K562 (cell line): ENCODE data around the gene PPFIA1. TPM values are rescaled to one million over a fixed set of nuclear protein-coding genes. Genes with fewer than 3 reads are reported as not detected.

Experiments used
- ATAC-seq: fragments of 200-7000 bp; cut with Tn5 transposase; 3 replicates; pipeline ENCODE4 v1.9.1; 2020; ENCODE audit warnings: moderate library complexity
- BruUV-seq: library from RNA; stranded (reverse); fragments of 400-500 nt; replicated peaks from 2 replicates; lab custom pipeline; 2021; lab: Mats Ljungman, UMichigan
- CTCF ChIA-PET: fragments of 300-600 bp; formaldehyde crosslinking; extraction: SDS; loops from one replicate; lab custom pipeline; 2021; ENCODE audit warnings: low intra/inter-chr PET ratio; lab: Yijun Ruan, JAX
- POLR2A ChIA-PET: fragments of 300-600, 350-650 bp; sonication (Branson Sonifier 250); formaldehyde crosslinking; extraction: SDS; loops from one replicate; lab custom pipeline; 2021; ENCODE audit warnings: antibody characterized with exemption, inconsistent platforms; lab: Yijun Ruan, JAX
- DNase-seq, 4 experiments: peaks; one replicate each; pipeline versions ENCODE4 v3.0.0 to v3.0.0-alpha.2; 2011 to 2018; ENCODE audit warnings: low spot score in 3 of 4, mixed read lengths in 3 of 4; ENCODE audit errors: extremely low read depth in 1 of 4
- FAIRE-seq: peaks from 2 replicates; lab custom pipeline; 2011; peaks lifted over from hg19 to GRCh38; lab: Jason Lieb, UNC
- H2AFZ ChIP-seq: 2 replicates; pipeline ENCODE4 v1.6.0; 2011; ENCODE audit warnings: low read depth, low read length, control low read depth, inconsistent platforms
- H3K27ac ChIP-seq: fragments of 200-600 bp; 3 replicates; pipeline ENCODE4 v1.8.0; 2011; ENCODE audit warnings: low read depth, mild to moderate bottlenecking, control low read depth, inconsistent platforms, low read length, moderate library complexity, mixed read lengths; ENCODE audit errors: extremely low read depth
- H3K27me3 ChIP-seq, 2 experiments: fragments of 300-600 bp in 1 of 2; 2 replicates in 1 of 2; 3 replicates in 1 of 2; pipeline versions ENCODE4 v1.6.0 to v1.8.0; 2011; ENCODE audit warnings: inconsistent platforms in 2 of 2, low read length in 2 of 2, mild to moderate bottlenecking in 1 of 2, mixed read lengths in 1 of 2, moderate library complexity in 1 of 2; ENCODE audit not compliant: control insufficient read depth in 2 of 2, insufficient read depth in 2 of 2
- H3K36me3 ChIP-seq: fragments of 300-600 bp; 3 replicates; pipeline ENCODE4 v1.8.0; 2011; ENCODE audit warnings: mild to moderate bottlenecking, low read length, inconsistent platforms; ENCODE audit not compliant: control insufficient read depth, insufficient read depth
- H3K4me1 ChIP-seq, 2 experiments: fragments of 200-600 bp in 1 of 2; replicated peaks in 1 of 2; 2 replicates in 1 of 2; 3 replicates in 1 of 2; pipeline versions ENCODE4 v1.5.1 to v1.8.0; 2011; ENCODE audit warnings: inconsistent platforms in 2 of 2, low read length in 2 of 2, mild to moderate bottlenecking in 1 of 2, mixed read lengths in 1 of 2, moderate library complexity in 1 of 2; ENCODE audit not compliant: control insufficient read depth in 2 of 2, insufficient read depth in 2 of 2
- H3K4me2 ChIP-seq: 2 replicates; pipeline ENCODE4 v1.6.1; 2011; ENCODE audit warnings: low read length, control low read depth, inconsistent platforms, mixed read lengths; ENCODE audit not compliant: insufficient read depth
- H3K4me3 ChIP-seq: fragments of 200-600 bp; sonication (generic), shearing (Covaris generic); 2 replicates; pipeline ENCODE4 v1.5.1; 2016; ENCODE audit warnings: control low read depth, inconsistent platforms
- H3K79me2 ChIP-seq: fragments of 200-600 bp; 3 replicates; pipeline ENCODE4 v1.8.0; 2011; ENCODE audit warnings: low read length, inconsistent platforms; ENCODE audit not compliant: control insufficient read depth, insufficient read depth
- H3K9ac ChIP-seq, 2 experiments: 2 replicates each; pipeline versions ENCODE4 v1.6.0 to v1.6.1; 2011; ENCODE audit warnings: low read depth in 2 of 2, low read length in 2 of 2, control low read depth in 1 of 2, inconsistent platforms in 1 of 2, mild to moderate bottlenecking in 1 of 2, mixed read lengths in 1 of 2; ENCODE audit not compliant: insufficient read depth in 1 of 2
- H3K9me1 ChIP-seq: one replicate; pipeline ENCODE4 v1.6.0; 2011; ENCODE audit warnings: inconsistent platforms, mild to moderate bottlenecking, low read length, moderate library complexity; ENCODE audit not compliant: control insufficient read depth, insufficient read depth
- H3K9me3 ChIP-seq: replicated peaks from 2 replicates; pipeline ENCODE4 v1.5.1; 2011; ENCODE audit warnings: low read depth, low read length, inconsistent platforms; ENCODE audit not compliant: control insufficient read depth, insufficient read depth
- H4K20me1 ChIP-seq: replicated peaks from 2 replicates; pipeline ENCODE4 v1.6.1; 2011; ENCODE audit warnings: low read length, inconsistent platforms, mixed read lengths; ENCODE audit not compliant: control insufficient read depth, insufficient read depth
- CHD4 ChIP-seq: fragments of 200-600 bp; sonication (generic); IDR thresholded peaks from 3 replicates; pipeline ENCODE4 v1.6.1; 2012; ENCODE audit warnings: low read depth, mild to moderate bottlenecking, mixed read lengths, low read length, inconsistent platforms; ENCODE audit not compliant: insufficient read depth, insufficient replicate concordance, poor library complexity, severe bottlenecking
- THAP7 ChIP-seq: fragments of 250-450 bp; sonication (Bioruptor Pico); IDR thresholded peaks from 2 replicates; pipeline ENCODE4 v1.5.0; 2021
- WHSC1 ChIP-seq: IDR thresholded peaks from one replicate; pipeline ENCODE4 v1.6.1; 2012; ENCODE audit warnings: low read length, control low read depth, inconsistent platforms
- ZNF76 ChIP-seq: fragments of 250-450 bp; sonication (Bioruptor Pico); IDR thresholded peaks from 2 replicates; pipeline ENCODE4 v1.4.0; 2020; ENCODE audit warnings: mild to moderate bottlenecking, moderate library complexity, borderline replicate concordance
- WGBS: fragments of 100-300 bp; shearing (Covaris generic); methylation state at CpG from one replicate; pipeline ENCODE4 v1.1.6; 2016; ENCODE audit warnings: low coverage, mixed read lengths; ENCODE audit not compliant: insufficient coverage; ENCODE audit errors: missing lambda C conversion rate; 5-methylcytosine and 5-hydroxymethylcytosine counted together
- in situ Hi-C: fragments of 300-500 bp; cut with MboI; formaldehyde crosslinking; loops from 4 replicates; pipeline ENCODE4 v1.15.0; 2018; ENCODE audit warnings: inconsistent platforms, mixed read lengths
- intact Hi-C: fragments of 100-400 bp; cut with micrococcal nuclease; formaldehyde crosslinking; loops from 2 replicates; pipeline ENCODE4 v1.14.2; 2022
- polyA plus RNA-seq, 8 experiments: library from polyadenylated mRNA; depleted of rRNA in 4 of 8; stranded (reverse) in 5 of 8; unstranded in 3 of 8; fragments of >200 nt; fragmentation: Nextera tagmentation in 2 of 8; fragmentation: Illumina TruSeq in 1 of 8; extraction: Ambion mirVana in 2 of 8; extraction: Trizol in 1 of 8; gene quantifications; 2 replicates each; pipeline versions ENCODE4 v1.2.1 to v1.2.3, GENCODE V29; 2011 to 2014; ENCODE audit warnings: inconsistent platforms in 1 of 8, missing spikeins in 1 of 8
- total RNA-seq, 7 experiments: library from RNA; depleted of rRNA in 6 of 7; stranded (reverse); fragments of >200 nt in 6 of 7; fragmentation: Illumina TruSeq in 2 of 7; extraction: Trizol in 2 of 7; gene quantifications; 2 replicates each; pipeline versions ENCODE4 v1.2.1 to v1.2.3, GENCODE V29; 2011 to 2021; ENCODE audit warnings: low replicate concordance in 1 of 7

Gene PPFIA1
- total and polyA plus RNA-seq, 9 of the 15 experiments (the other 6 are each of a cell fraction or from before 2014, with no cell fraction given) = 9.9 to 41.5 (median 28.5) TPM

GRCh38 chr11:70365544-70365927 is 95.0 kb downstream of the PPFIA1 start:
- no peak overlapping the region for H3K4me3 ChIP-seq
- TF ChIP-seq ZNF76 = no peak
- no peak for TF ChIP-seq WHSC1
- no peak for TF ChIP-seq CHD4
- in situ Hi-C loops (no loop called here), intact Hi-C loops (no loop called here)
- H3K79me2 ChIP-seq = no peaks in the 10 kb centered on the region
- H3K27me3 ChIP-seq = no peaks in the 10 kb centered on the region
- H3K9ac ChIP-seq = no peak overlapping the region
- H3K9me3 ChIP-seq = peaks cover 2% of the 10 kb centered on the region; the same call in 1 of the 2 replicates
- BruUV-seq = no TSS peak
- no peak overlapping the region for H2AFZ ChIP-seq
- H3K4me1 ChIP-seq = no peaks in the 10 kb centered on the region
- ATAC-seq = no peak
- no peak for DNase-seq
- WGBS = 100% methylated on average over 3 of the region's 3 CpGs
- ChIA-PET POLR2A (no interaction called here), CTCF (no interaction called here)
- FAIRE-seq = no peak
- H3K4me2 ChIP-seq = no peak overlapping the region
- H4K20me1 ChIP-seq = no peaks in the 10 kb centered on the region
- no peak overlapping the region for H3K27ac ChIP-seq
- H3K9me1 ChIP-seq = no peaks in the 10 kb centered on the region
- H3K36me3 ChIP-seq = peaks cover 56% of the 10 kb centered on the region

GRCh38 chr11:70367071-70367470 is 96.6 kb downstream of the PPFIA1 start:
- intact Hi-C loops (no loop called here), in situ Hi-C loops (no loop called here)
- H2AFZ ChIP-seq = no peak overlapping the region
- no peak for TF ChIP-seq THAP7 (CRISPR knock-in tag)
- FAIRE-seq (no peak), ATAC-seq (no peak), DNase-seq (no peak)
- H4K20me1 ChIP-seq = no peaks in the 10 kb centered on the region
- H3K9ac ChIP-seq = no peak overlapping the region
- BruUV-seq = no TSS peak
- peaks cover 2% of the 10 kb centered on the region; the same call in 1 of the 2 replicates for H3K9me3 ChIP-seq
- ChIA-PET POLR2A (interaction anchor here (0.8 kb wide), 1 partner anchor 15 kb away, joined by 3 read pairs; no protein-coding TSS in a partner anchor), CTCF (no interaction called here)
- no peaks in the 10 kb centered on the region for H3K4me1 ChIP-seq
- no peak overlapping the region for H3K4me3 ChIP-seq
- no peaks in the 10 kb centered on the region for H3K9me1 ChIP-seq
- no peaks in the 10 kb centered on the region for H3K27me3 ChIP-seq
- WGBS = 94% methylated on average over 8 of the region's 8 CpGs
- no peak overlapping the region for H3K4me2 ChIP-seq
- no peak overlapping the region for H3K27ac ChIP-seq
- peaks cover 4% of the 10 kb centered on the region; the same call in 1 of the 3 replicates for H3K79me2 ChIP-seq
- H3K36me3 ChIP-seq = peaks cover 47% of the 10 kb centered on the region
